Measurements from ENCODE around the gene RACK1.
"Not testable (repeated sequence)": the region's sequence is repeated elsewhere in the genome, so short reads cannot be mapped to it uniquely, and the experiment has no call there.

RACK1 gene

GRCh38 chr5:181214249-181214648, 29.5 kb downstream of the RACK1 start:
- not testable (repeated sequence) for DNase-seq (ENCODE audit: low read depth)

DNA sequence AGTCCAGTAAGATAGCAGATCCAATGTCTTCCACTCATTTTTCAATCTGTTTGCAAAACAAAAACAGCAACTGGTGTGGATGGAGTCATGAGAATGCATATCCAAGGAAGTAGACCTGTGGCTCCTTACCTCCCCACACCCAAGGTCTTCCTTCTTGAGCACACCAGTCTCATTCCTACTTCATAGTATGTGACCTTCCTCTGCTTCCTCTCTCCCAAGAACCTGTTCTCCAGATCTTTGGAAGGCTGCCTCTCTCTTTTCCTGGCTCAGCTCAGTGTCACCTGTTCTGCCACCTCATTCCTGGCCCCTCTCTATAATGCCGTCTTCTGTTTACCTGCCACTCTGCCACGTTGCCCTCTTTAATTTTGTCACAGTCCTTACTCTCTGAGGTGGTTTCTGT, 30.8 kb downstream of the RACK1 start:
- no peak for DNase-seq (ENCODE audit: low read depth)

- DNase-seq (ENCODE audit: low read depth) = no peak
Measured at GRCh38 chr5:181212080-181212479, 31.6 kb downstream of the RACK1 start.

DNA sequence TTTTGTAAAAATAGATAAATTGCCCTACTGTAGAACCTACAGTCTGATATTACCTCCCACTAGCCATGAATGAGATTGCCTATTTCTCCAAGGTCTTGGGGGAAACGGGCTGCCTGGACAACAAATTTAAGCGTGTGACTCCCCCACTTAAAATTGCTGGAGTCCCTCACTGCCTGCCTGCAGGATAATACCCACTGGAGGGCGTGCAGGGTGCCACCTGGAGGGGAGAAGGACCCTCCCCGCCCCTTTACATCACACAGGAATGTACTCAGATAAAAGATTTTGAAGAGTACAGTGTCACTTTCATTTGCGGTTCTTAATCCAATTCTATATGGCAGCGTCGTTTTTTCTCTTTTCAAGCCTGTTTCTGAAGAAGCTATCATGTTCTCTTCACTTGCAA, 32.5 kb downstream of the RACK1 start:
- no peak for DNase-seq (ENCODE audit: low read depth)

- not testable (repeated sequence) for DNase-seq (ENCODE audit: low read depth)
Measured at GRCh38 chr5:181210698-181211097, 33.0 kb downstream of the RACK1 start.

DNA sequence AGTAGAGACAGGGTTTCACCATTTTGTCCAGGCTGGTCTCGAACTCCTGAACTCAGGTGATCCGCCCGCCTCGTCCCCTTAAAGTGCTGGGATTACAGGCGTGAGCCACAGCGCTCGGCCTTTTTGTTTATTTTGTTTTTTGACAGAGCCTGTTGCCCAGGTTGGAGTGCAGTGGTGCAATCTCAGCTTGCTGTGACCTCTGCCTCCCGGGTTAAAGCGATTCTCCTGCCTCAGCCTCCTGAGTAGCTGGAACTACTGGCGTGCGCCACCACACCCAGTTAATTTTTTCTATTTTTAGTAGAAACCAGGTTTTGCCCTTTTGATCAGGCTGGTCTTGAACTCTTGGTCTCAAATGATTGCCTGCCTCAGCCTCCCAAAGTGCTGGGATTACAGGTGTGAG, 33.6 kb downstream of the RACK1 start:
- DNase-seq (ENCODE audit: low read depth) = not testable (repeated sequence)

DNA sequence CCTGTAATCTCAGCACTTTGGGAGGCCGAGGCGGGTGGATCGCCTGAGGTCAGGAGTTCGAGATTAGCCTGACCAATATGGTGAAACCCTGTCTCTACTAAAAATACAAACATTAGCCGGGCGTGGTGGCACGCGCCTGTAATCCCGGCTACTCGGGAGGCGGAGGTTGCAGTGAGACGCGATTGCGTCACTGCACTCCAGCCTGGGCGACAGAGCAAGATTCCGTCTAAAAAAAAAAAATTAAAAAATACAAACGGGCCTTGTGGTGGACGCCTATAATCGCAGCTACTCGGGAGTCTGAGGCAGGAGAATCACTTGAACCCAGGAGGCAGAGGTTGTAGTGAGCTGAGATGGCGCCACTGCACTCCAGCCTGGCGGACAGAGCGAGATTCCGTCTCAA, 34.7 kb downstream of the RACK1 start:
- not testable (repeated sequence) for DNase-seq (ENCODE audit: low read depth)

DNA sequence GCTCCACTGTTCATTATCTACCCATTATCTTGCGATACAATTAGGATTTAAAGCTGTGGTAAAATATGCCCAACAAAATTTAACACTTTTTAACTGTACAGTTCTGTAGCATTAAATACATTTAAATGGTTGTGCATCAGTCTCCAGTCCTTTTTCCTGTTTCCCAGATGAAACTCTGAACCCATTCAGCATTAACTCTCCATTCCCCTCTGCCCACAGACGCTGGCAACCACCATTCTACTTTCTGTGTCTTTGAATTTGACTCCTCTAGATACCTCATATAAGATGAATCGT, 35.8 kb downstream of the RACK1 start:
- no peak for DNase-seq (ENCODE audit: low read depth)

DNA sequence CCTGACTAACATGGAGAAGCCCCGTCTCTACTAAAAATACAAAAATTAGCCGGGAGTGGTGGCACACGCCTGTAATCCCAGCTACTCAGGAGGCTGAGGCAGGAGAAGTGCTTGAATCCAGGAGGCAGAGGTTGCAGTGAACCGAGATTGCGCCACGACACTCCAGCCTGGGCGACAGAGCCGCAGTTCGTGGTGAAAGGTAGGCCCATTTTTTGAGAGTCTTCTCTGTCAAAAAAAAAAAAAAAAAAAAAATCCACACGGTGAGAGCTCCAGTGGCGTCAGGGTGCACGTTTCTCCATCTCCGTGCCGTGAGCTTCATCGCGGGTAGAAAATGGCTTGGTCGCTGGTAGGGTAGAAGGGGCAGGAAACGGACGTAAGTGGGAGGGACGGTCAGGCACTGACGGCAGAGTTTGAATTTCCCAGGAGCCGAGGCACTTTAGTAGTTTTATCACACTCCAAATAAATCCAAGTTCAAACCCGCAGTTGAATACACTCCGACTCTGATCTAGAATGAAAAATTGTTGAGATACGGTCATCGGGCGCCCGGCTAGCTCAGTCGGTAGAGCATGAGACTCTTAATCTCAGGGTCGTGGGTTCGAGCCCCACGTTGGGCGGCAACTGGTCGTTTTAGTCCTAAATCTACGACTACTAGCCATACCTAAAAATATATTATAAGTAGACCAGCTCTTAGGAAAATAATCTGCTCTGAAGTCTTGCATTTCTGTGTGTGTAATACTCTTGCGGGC, 36.3 kb downstream of the RACK1 start:
- DNase-seq (ENCODE audit: low read depth) = peak; percentile 87

DNA sequence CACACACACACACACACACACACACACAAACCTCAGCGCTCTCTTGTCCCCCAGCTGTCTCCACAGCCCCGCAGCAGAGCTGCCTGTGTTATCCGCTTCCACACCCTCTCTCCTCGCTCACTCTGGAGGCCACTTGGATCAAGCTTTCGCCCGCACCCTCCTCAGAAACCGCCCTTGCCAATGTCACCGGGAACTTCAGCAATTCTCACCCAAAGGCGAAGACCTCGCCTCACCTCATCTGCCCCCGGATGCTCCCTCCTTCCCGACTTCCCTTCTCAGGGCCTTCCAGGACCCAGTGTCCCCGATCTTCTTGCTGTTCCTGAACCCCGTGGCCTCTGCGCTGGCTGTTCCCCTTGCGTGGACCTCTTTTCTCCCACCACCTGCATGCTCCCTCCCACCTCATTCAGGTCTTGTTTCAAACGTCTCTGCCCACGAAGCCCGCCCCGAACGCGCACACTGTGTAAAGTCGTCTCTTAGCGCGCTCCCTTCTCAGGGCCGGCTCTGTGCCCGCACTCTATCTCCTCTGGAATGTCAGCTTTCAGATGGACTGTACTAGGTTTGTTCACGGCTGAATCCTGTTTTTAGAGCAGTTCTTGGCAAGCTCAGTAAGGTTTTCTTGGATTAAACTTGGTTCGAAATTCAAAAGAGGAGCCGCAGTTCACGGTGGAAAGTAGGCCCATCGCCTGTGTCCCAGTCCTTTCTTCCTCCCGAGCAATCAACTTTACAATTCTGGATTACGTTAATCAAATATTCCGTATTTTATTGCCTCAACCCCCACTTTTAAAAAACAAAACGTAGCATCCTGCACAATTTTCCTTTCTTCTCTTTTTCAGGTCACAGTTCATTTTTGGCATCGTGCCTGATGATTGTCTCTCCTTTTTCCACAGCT, 37.7 kb downstream of the RACK1 start:
- DNase-seq (ENCODE audit: low read depth) = no peak

DNA sequence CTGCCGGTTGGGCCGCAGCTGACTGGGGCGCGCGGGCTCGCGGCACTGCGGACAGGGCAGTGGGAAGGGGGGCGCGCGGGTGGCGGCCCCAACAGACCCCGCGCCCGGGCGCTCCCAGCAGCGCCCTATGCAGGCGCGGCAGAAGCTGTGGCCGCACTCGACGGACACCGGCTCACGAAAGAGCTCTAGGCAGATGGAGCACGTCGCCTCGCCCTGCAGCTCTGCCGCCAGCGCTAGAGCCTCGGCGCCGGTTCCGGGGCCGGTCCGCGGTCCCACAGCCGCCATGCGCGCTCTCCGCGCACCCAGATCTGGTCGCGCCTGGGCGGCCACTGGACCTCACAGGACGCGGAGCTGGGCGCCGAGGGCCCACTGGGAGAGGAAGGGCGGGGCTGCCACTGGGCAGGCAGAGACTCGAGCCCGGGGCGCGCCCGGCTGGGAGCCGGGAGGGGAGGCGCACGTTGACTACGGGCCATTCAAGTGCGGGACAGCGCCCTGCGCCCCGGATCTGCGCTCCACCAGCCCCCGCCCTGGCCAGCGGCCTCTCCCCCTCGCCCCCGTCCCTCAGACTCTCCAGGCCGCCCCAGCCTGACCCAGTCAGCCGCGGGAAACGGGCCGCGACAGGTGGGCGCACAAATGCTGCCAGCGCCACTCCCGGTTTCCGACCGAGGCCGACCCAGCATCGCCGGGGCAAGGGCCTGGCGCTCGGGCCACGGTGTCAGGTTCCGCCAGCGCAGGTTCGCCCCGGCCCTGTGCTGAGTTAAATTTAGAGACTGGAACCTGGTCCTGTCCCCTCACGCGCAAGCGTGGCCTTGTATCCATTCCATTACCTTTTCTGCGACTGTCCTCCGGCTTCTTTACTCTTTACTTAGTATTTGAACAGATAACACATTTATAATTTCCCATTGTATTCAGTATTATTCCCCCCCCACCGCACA, 38.6 kb downstream of the RACK1 start, which contains the start of gene TRIM7:
TRIM7 (minus strand) TSS at position 371 of the 935 bp plus-strand sequence; CDS start at position 285, 86 bp downstream.
- DNase-seq (ENCODE audit: low read depth) = no peak

- DNase-seq (ENCODE audit: low read depth) = no peak
Measured at GRCh38 chr5:181204113-181204825, 39.4 kb downstream of the RACK1 start.

DNA sequence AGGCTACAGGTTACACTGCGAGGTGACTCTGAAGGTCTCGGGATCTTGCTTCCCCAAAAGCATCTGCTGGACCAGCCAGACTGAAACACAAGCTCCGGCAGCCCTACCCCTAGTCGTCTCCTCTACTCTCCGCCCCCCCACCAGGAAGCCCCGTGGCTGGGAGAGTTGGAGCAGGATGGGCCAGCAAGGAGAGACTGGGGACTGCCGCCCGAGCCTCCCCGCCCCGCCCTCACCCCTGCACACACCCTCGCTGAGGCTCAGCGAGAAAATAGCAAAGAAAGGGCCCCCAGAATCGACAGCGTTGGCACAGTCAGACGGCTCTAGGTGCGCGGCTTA, 40.0 kb downstream of the RACK1 start:
- DNase-seq (ENCODE audit: low read depth) = no peak

GRCh38 chr5:181203093-181203711, 40.5 kb downstream of the RACK1 start:
- no peak for DNase-seq (ENCODE audit: low read depth)

DNA sequence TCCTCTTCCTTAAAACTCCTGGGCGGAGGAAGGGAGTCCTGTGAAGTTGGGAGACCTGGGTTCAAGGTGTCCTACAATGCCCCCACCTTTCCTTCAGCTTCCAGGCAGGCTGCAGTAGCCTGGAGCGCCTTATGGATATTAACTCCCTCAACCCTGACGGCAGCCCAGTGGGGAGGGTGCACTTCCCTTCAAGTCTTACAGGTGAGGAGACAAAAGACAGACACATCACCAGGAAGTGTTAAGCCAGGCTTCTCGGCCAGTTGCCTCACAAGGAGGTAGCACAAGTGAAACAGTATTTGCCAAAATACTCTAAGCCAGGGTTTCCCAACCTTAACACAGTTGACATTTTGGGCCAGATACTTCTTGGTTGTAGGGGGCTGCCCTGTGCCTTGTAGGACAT, 42.9 kb downstream of the RACK1 start:
- no peak for DNase-seq (ENCODE audit: low read depth)

GRCh38 chr5:181199881-181200638, 43.6 kb downstream of the RACK1 start:
- DNase-seq (ENCODE audit: low read depth) = no peak

GRCh38 chr5:181198905-181199519, 44.7 kb downstream of the RACK1 start:
- DNase-seq (ENCODE audit: low read depth) = no peak

DNA sequence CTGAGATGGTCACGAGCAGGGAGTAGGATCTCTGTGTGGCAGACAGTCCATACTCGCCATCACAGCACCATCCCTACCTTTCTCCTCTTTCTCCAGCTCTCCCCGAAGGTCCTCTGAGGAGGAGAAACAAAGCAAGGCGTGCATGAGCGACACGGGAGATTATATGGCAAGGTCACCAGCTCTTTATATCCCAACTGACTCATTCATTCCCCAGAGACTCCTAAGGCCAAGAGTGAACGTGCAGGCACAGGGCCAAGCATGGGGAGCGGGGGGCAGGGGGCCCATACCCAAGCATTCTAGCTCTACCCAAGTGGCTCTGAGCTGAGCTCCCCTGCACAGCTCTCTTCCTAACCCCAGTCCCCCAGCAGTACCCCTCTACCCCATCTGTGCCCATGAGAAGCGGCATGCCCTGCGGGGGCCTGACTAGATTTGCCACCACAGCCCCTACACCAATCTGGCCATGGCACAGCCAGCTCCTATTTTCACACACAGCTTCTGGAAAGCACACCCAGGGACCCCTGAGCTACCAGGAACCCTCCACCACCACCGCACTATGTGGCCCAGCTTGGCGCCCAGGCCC, 45.5 kb downstream of the RACK1 start:
- DNase-seq (ENCODE audit: low read depth) = no peak

- no peak for DNase-seq (ENCODE audit: low read depth)
Measured at GRCh38 chr5:181197326-181197951, 46.3 kb downstream of the RACK1 start.
